ELF-1 (cell line): ENCODE data around the gene FAM151A.

Experiments used
- DNase-seq: peaks from one replicate; pipeline ENCODE4 v3.0.0-alpha.2; 2016; ENCODE audit warnings: low read depth, low spot score

FAM151A gene

DNA sequence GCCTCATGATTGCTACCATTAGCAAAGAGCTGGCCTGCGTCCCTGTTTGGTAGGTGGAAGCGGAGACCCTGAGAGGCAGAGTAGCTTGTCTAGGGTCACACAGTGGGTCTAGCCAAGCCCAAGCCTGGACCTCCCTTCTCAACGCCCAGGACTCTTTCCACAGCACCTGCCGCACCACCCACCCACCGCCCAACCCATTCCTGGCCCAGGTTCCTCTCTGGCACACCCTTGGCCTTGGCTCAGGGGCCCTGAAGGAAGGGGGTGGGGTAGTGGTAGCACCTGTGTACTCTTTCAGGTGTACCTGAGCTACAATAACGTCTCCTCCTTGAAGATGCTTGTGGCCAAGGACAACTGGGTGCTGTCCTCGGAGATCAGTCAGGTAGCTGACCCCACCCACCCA lies 19.3 kb downstream of the FAM151A start:
- no peak for DNase-seq

DNA sequence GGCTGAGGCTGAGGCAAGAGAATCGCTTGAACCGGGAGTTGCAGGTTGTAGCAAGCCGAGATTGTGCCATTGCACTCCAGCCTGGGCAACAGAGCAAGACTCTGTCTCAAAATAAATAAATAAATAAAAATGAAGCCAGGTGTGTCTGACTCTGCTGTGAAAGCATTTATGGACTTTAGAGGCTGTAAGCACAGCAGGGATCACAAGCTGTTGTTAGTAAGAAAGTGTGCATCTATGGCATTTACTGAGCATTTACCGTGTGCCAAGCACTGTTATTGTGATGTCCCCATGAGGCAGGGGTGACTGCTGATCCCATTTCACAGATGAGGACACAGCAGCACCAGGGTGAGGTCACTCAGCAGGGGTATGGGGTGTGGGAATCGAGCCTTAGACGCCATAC lies 20.1 kb downstream of the FAM151A start:
- DNase-seq, result no peak

DNA sequence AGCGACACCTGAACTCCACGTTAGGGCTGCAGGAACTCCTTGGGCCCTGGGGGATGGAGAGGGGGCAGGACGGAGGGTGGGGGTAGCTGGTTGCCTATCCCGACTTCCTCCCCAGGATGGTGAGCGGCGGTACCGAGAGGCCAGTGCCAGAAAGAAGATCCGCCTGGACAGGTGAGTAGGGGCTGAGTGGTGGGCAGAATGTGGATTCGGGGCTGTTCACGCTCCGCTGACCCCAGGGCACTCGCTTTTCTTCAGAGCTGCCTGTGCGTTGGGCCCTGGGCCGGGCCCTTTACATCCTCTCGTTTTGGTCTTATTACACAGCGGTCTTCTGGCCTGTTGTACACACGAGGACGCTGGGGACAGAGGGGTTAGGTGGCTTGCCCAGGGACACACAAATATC lies 20.8 kb downstream of the FAM151A start:
- DNase-seq, result no peak

DNA sequence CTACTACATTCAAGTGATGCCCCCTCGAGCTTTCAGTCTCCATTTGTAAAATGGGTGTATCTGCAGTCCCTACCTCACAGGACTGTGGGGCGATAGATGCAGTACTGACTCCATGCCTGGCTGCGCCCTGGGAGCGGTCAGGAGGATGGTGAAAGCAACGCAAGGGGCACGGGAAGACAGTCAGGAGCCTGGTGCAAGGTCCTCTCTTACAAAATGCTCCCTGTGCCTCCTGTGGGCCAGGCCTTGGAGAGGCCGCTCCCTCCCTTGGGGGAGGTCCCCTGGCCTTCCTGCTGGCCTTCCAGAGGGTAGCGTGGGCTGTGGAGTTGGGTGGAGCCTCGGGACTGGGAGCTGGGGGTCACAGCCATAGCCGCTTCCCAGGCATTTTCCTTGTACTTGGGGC lies 21.6 kb downstream of the FAM151A start:
- no peak for DNase-seq

DNA sequence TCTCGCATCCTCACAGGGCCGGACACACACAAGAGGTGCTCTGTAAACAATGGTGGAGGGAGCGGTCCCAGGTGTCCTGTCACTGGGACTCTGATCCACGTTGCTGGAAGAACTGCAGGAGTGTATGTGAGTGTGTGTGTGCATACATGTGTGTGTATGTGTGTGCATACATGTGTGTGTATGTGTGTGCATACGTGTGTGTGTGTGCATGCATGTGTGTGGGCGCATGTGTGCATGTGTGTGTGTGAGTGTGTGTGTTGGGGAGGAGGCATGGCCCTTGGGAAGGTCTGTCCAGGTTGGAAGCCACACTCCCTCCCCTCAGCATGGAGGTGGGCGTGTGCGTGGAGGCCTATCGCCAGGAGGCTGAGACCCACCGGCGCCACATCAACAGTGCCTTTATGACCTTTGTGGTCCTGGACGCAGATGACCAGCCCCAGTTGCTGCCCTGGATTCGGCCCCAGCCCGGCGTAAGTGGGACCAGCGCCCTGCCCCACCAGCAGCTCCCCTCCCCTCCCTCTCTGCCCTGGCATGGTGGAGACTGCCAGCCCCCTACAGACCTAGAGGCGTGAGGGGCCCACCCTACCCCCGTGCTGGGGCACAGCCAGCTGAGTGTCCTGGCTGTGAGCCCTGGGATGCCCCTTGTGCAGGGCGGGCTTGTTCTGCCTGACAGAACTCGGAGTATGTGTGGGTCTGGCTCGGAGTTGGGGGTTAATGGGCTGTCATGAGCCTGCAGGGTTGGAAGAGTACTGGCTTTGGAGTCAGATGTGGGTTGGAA lies 22.2 kb downstream of the FAM151A start:
- DNase-seq, result no peak

DNA sequence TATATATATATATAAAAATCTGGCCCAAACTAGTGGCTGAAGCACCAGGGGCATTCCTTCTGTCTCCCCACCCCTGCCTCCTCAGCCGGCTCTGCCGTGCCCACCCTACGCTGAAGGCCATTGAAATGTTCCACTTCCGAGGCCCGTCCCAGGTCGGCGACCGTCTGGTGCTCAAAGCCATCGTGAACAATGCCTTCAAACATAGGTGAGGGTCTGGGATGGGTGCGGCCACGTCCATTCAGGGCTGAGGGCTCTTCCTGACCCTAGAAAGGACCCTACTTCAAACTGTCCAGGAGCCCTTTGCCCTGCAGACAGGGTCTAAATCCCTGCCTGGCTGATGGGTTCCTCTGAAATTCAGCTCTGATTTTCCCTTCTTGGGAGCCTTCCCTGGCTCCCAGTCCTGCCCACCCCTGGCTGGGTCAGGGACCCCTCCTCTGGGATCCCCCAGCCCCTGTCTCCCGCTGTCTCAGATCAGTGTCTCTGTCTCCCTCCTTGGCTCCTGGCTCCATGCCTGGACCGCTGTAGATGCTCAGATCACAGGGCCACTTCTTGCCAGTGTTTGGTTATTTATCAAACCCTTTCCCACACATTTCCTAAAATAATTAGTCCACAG lies 24.0 kb downstream of the FAM151A start:
- no peak for DNase-seq

DNA sequence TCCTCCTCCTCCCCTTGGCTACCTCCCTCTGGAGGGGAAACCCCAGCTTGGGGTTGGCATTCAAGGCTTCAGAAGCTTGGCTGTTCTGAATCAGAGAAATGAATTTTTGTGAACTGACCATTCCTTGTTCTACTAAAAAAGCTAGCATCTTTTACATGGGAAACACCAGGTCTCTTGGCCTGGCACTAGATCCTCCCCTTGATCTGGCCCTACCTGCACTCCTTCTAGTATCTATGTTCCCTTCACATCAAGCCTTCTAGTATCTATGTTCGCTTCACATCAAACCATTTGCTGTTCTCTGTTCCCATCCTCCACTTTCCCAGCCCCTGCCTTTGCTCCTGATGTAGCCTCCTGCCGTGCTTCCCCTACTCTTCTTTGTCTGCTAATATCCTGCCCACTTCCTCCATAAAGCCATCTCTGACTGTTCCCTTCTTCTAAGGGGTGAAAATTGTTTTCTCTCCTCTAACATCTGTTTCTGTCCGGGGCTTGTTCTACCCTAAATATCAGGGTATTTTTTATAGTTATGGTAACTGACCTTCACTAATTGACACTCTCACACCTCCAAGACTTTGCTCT lies 25.8 kb downstream of the FAM151A start:
- no peak for DNase-seq

DNA sequence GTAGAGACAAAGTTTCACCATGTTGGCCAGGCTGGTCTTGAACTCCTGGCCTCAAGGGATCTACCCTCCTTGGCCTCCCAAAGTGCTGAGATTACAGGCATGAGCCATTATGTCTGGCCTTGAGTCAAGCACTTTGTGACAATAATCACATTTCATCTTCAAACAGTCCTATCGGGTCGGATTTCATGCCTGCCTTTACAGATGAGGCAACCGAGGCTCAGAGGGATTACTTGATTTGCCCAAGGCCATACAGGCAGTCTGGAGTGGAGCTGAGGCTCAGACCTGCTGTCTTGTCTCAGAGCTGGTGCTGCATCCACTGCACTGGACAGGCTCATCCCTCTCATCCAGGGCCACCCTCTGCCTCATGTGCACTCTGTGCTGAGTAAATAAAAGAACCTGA lies 26.6 kb downstream of the FAM151A start:
- no peak for DNase-seq

DNA sequence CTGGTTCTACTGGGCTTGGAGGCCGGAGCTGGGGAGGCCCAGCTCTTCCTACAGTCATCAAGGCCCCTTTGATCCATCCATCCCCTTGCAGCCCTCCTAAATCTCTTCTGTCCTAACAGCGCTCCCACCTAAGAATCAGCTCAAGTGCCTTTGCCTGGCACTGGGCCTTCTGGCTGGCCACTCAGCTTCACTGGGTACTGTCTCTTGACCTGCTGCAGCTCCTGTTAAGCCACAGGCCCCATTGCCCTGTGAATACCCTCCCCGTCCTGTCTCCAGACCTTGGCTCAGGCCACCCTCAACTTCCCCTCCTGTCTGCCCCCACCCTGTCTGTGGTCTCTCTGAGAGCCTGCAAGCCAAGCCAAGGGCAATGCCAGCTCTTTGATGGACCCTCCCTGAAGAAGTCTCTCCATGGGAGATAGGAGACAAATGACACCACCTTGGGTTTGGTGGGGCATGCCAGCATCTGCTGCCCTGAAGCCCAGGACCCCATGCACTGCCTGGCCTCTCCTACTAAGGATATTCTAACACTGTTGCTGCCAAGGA lies 27.3 kb downstream of the FAM151A start:
- no peak for DNase-seq

DNA sequence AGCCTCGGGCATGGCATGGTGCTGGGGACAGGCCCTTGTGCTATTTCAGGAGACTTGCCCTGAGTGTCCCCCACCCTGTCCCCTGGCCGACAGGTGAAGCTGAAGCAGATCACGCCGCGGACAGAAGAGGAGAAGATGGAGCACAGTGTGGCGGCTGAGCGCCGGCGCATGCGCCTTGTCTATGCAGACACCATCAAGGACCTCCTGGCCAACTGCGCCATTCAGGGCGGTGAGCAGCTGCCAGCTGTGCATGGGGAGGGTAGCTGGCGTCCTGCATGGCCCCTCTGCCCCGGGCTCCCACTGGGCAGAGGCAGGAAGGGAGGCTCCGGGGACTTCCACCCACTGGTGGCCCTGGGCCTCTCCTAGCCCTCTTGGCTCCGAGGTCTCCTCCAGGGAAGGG lies 28.9 kb downstream of the FAM151A start:
- DNase-seq, result no peak

DNA sequence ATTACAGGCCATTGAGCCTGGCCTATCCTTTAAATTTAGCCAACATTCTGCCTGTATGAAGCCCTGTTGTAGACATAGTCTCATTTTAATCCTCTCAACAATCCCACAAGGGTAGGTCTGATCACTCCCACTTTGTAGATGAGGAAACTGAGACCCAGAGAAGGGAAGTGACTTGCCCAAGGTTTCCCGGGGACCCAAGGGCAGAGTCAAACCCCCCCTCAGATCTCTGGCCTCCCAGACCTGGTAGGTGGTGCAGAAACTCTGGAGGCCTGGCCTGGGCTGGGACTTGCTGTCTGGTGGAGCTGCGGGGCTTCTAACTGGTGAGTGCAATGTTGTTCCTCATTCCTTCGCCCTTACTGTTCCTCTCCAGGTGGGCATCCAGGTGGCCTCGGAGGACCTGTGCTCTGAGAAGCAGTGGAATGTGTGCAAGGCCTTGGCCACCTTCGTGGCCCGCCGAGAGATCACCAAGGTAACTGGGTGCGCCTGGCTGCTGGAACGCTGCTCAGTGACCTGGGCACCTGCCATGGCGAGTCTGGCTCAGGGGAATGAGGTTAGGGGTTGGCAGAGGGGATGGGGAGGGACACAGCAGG lies 29.7 kb downstream of the FAM151A start:
- DNase-seq, result no peak

DNA sequence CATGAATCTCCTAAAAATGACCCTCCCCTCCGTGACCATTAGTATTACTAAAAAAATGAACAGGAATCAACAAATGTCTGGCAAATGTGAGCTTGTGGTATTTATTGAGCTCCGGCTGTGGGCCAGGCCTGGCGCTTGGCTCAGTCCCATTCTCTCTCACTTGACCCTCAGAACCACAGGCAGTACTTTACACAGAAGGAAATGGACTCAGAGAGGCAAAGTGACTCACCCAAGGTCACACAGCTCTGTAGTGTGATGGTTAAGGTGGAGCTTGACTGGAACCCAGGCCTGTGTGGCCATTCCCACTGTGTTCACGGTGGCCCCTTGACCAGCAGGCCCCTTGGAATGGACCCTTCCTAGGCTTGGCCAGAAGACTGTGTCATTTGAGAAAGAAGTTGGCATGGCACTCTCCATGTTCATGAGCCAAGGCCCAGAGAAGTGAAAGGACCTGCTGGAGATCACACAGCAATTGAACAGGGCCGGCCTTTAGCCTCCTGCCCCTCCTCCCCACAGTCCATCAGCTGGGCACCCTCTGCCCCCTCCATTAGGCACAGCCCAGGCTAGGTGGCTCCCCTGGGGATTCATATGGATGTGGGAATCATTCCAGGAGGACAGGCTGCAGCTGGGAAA lies 32.1 kb downstream of the FAM151A start:
- no peak for DNase-seq

DNA sequence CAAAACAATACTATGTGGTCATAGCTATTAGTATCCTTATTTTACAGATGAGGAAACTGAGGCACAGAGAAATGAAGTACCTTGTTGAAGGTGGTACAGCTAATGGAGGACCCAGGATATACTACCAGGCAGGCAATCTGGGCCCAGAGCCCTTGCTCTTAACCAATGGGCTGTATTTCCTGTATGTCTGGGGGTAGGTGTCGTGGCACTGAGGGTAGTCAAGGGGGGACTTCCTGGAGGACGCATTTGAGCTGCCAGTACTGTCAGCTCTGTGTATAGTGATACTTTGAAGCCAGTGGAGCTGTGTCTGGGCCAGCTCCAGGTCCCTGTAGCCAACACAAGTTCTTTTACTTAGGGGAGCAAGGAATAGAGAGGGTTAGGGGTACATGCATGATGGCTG lies 34.9 kb downstream of the FAM151A start:
- DNase-seq, result no peak

DNA sequence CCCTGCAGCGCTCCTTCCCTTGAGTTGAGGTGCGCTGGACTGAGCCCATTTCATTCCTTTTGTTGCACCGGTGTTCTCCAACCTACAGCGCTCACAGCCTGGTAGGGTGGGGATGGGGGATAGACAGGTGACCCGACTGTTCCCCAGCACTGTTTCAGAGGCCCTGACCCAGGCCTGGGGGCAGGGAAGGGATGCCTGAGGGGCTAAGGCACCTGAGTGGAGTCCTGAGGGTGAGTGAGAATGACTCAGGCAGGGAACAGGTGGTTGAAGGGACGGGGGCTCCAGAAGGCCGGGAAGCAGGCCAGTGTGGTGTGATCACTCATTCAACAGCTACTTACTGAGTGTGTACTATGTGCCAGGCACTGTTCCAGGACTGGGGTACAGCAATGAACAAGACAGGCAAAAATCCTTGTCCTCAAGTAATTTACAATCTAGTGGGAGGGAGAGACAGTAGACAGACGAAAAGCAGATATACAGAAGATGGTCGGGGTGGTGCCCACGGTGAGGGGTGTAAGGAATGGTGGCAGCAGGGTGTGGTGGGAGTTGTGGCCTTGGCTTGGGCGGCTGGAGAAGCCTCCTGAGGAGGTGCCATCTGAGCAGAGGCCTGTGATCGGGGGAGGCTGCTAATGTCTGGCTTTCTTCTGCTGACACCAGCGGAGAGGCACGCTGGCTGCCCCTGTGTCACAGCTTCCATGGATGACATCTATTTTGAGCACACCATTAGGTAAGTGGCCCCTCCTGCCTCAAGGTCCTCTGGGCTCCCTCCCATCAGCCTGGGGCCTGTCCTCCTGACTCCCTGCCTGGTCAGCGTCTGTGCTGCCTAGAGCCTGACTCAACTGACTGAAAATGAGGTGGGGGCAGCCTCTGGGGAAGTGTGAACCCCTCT lies 37.9 kb downstream of the FAM151A start:
- no peak for DNase-seq

DNA sequence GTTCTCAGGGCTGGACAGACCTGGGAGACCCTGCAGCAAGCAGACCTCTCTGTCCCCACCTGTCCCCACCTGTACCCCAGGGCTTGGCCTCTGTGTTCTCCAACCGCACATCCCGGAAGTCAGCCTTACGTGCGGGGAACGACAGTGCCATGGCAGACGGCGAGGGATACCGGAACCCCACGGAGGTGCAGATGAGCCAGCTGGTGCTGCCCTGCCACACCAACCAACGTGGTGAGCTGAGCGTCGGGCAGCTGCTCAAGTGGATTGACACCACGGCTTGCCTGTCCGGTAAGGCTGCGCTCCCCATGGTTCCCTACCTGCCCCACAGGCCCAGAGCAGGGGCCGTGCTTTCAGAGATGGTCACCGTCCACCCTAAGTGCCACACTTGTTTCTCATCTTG lies 38.8 kb downstream of the FAM151A start:
- DNase-seq, result no peak

DNA sequence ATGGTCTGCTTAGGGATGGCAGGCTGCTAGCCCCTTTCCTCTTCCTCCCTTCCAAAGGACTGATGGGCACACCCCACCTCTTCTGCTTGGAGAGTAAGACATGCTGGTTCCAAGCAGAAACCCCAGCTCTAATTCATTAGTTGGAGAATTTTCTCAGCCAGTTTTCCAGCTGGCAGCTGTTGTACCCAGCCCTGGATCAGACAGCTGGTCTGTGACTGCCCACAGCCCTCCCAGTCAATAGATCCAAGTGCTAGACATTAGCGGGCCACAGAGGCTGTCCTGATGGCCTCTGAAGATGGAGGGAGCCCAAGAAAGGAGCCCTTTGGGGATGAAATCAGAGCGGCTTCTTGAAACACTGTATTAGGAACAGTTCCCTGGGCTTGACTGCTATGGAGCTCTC lies 39.5 kb downstream of the FAM151A start:
- DNase-seq, result no peak

DNA sequence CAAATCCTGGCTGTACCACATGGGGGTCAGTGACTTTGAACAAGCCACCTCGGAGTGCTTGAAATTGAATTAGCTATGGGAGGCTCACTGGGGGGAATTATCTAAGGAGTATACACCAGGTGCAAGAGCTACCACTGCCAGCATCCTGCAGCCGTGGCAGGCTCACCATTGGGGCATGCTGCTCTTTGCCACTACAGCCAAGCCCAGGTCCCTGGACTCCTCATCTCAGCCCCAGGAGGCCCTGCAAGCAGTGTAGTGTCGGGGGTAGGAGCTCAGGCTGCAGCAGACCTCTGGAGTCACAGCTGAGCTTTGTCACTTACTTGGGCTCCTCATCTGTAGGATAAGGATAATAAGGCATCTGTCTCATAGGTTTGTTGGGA lies 40.0 kb downstream of the FAM151A start:
- no peak for DNase-seq

DNA sequence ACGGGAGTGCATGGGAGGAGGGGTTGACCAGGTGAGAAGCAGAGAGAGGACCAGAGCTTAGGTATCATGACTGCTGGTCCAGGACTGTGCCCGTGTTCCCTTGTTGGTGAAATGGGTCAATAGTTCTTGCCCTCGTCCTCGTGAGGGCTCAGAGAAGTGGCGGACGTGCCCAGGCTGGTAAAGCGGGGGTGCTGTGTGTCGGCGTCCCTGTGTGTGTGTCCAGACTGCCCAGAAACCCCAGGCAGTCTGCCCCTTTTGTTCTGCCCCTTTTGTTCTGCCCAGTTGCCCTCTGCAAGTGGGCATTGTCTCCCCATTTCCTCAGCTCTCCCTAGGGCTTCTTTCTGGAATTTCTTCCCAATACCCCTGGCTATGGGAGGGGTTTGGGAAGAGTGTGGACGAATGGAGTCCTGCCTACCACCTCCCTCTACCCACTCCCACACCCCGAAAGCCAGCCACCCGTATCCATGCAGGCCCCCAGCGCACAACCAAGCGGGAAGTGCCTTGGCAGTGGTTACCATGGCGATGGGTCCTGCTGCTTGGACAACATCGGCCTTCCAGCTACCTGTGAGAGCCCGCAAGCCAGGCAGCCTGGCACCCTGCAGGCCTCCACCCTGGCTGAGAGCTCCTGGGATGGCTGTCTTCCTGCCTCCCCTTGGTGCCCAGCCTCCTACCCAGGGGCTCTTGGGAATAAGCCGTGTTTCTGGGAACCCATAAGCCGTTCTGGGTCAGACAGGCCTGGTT lies 40.6 kb downstream of the FAM151A start:
- DNase-seq, result no peak

DNA sequence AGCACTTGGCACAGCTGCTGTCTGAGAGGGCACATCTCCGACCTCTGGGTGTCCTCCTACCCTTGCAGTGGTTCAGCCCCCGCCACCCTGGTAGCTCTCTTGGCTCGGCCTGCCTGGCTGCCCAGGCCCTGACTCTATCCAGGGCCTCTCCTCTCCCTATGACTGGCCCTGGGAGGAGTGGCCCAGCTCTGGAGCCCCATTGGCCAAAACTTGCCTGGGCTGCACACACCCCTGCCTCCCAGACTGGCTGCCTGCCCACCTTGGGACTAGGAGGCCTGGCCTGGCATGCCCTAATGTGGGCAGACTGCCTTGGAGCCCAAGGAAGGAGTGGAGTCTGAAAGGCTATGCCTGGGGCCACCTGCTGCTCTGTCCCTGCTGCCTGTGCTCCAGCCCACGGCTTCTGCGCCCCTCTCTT lies 41.7 kb downstream of the FAM151A start:
- DNase-seq, result no peak

DNA sequence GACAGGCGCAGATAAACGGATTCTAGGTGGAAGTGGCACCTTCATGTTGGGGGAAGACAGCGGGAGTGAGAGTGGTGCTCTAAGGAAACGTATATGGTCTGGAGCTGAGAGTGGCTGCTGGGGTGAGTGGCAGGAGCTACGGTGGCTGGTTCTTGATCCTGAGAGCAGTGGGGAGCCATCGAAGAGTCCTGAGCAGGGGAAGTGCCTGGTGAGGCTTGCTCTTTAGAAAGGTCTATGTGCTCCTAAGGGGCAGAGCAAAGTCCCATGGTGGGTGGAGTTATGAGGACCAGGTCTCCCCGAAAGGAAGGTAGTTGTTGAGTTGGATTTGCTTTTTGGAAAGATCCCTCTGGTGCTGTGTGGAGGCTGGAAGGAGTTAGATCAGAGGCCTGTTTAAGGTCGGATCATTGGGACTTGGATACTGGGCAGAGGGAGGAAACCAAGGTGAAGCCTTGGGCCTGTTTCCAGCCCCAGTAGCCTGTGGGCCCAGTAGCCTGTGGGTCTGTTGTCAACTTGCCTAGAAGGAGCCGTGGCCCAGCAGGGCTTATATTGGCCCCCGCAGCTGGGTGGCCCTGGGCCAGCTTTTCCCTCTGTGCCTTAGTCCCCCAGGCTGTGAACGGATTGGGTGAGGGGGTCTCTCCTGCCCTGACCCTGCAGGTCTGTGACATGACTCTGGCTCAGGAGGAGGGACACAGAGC lies 42.3 kb downstream of the FAM151A start:
- no peak for DNase-seq
